GM19023 (cell line): Measurements from ENCODE around the gene TXNRD1.
"Not testable (repeated sequence)": the region's sequence is repeated elsewhere in the genome, so short reads cannot be mapped to it uniquely, and the experiment has no call there.

Experiments
- ATAC-seq: cut with Tn5 transposase; IDR thresholded peaks from one replicate; pipeline ENCODE4 v1.9.1; 2021; ENCODE audit warnings: mild to moderate bottlenecking, moderate library complexity; ENCODE audit not compliant: unreplicated experiment

Gene TXNRD1

DNA sequence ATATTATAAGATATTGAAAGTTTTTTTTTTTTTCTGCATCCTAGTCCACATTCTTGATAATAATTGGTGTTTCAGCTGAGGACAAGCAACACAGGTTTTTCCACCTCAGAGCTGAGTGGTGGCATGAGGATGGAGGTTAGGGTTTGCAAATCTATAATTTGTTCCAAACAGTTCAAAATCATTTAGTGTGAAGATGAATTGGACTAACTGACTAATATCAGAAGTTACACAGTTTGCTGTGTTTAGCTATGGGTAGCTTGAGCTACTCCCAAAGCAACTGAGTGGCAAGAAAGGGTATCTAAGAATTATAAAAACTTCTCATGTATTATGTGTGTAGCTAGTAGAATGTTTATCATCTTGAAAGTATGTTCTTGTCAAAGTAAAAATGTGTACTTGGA is 105.0 kb downstream of the TXNRD1 start:
- no peak for ATAC-seq

DNA sequence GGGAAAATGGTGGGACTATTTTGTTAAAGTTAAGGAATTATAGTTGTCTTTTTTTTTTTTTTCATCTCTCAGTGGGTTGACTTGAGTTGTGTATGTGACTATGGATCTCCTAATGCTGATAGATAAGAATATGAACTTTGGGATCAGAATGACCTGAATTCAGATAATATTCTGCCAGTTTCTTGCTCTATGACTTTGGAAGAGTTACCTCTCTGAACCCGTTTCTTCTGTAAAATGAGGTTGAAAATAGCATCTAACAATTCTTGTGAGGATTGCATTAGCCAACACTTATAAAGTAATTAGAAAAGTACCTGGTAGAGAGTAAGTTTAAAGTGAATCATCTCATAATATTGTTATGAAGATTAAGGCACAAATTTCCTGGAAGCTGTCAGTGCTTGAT is 106.4 kb downstream of the TXNRD1 start:
- ATAC-seq, result no peak

DNA sequence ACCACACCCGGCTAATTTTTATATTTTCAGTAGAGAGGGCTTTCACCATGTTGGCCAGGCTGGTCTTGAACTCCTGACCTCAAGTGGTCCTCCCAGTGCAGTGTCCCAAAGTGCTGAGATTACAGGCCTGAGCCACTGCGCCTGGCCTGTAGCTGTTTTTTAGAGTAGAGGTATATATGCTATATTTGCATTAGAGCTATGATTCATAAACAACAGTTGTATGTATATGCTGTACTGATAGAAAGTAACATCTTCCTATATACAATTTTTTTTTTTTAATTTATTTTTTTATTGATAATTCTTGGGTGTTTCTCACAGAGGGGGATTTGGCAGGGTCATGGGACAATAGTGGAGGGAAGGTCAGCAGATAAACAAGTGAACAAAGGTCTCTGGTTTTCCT is 107.0 kb downstream of the TXNRD1 start:
- ATAC-seq, result not testable (repeated sequence)

GRCh38 chr12:104323899-104324298 is 108.3 kb downstream of the TXNRD1 start:
- no peak for ATAC-seq

GRCh38 chr12:104328278-104328677 is 112.7 kb downstream of the TXNRD1 start:
- ATAC-seq, result not testable (repeated sequence)

GRCh38 chr12:104328790-104329189 is 113.2 kb downstream of the TXNRD1 start:
- no peak for ATAC-seq

DNA sequence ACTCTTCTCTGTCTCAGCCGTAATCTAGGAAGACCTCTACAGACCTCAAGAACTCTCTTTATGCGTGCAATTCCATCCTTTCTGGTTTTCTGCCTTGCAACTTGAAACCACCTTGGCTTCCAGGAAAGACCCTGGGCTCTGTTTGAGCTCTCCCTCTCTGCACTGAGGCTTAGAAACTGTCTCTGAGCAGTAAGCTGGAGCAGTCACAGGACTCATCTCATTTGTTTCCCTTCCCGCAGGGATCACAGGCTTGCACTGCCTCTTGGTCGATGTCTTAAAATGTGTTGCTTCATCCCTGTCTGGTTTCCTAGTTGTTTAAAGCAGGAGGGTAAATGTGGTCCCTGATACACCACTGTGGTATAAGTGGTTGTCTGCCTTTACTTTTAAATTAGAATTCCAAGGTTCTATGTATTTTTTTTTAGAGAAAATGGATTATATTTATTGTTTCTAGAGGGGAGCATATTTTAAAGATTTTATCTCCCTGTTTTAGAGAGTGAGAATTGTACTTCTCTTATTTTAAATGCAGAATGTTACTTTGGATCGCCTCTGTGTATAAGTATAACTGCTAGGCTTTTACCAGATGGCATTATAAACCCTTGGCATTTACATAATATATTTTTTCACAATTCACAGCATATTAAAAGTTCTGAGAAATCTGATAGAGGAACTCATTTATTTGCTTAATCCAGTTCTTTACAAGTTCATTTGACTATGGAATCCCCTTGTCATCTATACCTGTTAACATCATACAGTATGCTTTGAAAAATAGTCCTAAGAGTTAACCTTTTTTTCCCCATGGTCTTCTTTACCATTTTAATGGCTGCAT is 114.3 kb downstream of the TXNRD1 start:
- no peak for ATAC-seq

DNA sequence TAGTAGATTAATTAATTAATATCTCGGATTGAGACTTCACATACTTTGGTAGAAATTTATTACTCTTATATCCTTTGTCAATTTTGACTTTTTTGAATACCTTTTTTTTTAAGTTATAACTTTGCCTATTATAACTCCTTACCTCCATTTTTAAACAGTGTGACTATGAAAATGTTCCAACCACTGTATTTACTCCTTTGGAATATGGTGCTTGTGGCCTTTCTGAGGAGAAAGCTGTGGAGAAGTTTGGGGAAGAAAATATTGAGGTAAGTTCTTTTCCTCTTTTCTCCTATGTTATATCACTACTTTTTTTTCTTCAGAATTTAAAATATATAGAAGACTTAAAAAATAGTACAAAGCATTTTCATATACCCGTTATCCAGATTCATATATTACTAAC is 115.8 kb downstream of the TXNRD1 start:
- no peak for ATAC-seq

- not testable (repeated sequence) for ATAC-seq
Measured at GRCh38 chr12:104332273-104332672, 116.7 kb downstream of the TXNRD1 start.

GRCh38 chr12:104333692-104334255 is 118.2 kb downstream of the TXNRD1 start:
- ATAC-seq, result no peak

GRCh38 chr12:104334581-104334980 is 119.0 kb downstream of the TXNRD1 start:
- no peak for ATAC-seq

DNA sequence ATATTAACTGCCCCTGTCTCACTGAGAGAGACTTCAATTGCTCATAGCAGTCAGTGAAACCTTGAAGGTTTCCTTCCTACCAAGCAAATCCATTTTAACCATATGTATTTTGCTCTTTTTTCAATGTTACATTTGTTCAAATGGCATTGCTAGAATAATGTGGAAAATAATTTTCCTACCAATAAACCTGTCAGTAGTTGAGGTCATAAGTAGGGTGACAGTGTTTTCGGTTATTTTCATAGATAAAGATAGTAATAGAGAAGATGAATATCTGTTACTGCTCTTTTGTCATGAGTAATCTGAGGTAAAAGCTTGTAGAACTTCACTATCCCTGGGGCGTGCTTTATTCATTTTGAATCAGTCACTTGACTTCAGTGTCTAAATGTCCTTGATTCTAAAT is 120.5 kb downstream of the TXNRD1 start:
- no peak for ATAC-seq

DNA sequence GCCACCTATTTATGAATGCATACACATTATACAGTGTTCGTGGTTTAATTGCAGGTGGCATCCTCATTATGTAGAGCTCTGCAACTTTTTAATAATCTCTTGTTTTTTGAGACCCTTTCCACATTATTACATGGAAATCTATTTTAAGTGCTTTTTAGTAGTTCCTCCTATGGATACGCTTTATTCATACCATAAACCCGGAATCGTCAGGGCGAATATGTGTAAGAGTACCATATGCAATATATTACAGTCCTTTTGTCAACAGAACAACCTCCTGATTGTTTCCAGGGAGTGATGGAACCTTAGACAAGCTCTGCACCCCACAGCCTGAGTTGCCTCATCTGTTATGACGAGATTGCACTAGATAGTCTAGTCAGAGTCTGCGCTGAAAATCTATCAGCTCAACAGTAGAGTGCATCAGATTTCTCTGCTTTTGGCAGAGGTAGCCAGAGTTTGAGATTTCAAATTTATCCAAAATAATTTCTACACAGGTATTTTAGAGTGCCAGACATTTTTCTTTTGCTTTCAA is 121.5 kb downstream of the TXNRD1 start:
- no peak for ATAC-seq

DNA sequence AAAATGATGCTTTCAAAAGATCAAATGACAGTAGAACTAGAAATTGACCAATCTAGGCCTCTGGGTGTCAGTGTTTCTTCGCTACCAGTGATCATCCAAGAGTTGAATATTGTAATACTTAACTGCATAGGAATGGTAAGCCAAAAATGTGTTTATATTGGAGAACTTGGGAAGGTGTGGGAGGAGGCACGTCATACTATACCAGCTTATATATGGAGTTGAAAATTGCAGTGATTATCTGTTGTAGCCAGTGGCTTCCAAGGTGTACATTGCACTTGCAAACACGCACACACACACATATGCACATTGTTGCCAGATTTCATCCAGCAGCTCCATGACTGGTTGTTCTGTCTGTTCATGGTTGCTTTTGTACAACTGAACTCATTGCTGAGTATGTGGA is 124.1 kb downstream of the TXNRD1 start:
- no peak for ATAC-seq

GRCh38 chr12:104340177-104340576 is 124.6 kb downstream of the TXNRD1 start:
- ATAC-seq, result no peak

DNA sequence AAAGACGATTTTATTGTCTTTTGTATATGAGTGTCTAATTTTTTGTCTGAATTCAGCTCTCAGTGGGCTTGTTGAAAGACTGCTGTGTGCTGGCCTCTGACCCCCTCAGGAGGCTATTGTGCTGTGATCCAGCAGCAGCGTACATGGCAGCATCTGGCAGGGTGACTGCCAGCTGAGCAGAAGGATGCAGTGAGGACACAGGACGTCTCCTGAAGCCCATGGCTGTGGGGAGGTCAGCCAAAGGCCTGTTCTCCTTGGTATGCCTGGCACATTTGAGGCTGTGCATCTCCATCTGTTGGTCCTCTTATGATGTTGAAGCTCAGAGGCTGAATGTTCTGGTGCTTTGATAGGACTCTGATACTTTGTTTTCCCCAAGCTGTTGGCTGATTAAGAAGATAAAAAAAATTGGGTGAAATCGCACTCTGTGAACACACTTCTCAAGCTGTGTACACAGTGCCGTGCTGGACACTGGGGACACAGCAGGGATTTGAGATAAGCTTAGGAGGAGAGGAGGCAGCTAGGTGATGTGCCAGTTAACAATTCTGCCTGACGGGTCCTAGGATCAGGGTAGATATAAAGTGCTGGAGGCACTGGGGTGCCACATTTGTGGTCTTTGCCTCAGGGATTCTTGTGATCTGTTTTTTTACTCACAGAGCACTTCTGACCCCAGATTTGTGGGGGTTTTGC is 125.5 kb downstream of the TXNRD1 start:
- no peak for ATAC-seq

DNA sequence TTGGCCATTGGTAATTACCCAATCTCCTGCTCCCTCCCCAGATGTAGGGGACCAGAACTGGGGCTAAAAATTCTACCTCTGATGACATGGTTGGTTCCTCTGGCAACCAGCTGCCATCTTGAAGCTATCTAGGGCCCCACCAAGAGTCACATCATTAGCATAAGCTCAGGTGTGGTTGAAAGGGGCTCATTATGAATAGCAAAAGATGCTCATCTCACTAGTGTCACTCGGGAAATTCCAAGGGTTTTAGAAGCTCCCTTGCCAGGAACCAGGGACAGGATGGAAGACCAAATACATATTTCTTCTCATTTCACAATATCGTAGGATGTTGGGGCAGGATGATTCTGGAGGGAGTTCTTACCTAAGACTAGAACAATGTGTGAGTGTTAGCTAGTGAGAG is 126.6 kb downstream of the TXNRD1 start:
- ATAC-seq, result no peak

- ATAC-seq, result no peak
Measured at GRCh38 chr12:104342635-104343249, 127.2 kb downstream of the TXNRD1 start.

DNA sequence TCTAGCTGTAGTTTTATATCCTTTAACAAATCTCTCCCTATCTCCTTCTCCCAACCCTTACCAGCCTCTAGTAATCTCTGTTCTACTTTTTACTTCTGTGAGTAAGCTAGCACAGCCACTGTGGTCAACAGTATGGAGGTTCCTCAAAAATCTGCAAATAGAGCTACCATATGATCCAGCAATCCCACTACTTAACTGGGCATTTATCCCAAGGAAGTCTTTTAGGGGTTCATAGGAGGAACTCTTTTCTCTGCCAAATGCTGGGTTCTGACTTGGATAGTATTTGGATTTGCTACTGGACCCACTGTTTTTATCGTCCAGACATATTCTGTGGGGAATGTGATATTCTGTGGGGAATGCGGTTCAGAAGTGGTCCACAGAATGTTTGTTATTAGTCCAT is 129.1 kb downstream of the TXNRD1 start:
- no peak for ATAC-seq

DNA sequence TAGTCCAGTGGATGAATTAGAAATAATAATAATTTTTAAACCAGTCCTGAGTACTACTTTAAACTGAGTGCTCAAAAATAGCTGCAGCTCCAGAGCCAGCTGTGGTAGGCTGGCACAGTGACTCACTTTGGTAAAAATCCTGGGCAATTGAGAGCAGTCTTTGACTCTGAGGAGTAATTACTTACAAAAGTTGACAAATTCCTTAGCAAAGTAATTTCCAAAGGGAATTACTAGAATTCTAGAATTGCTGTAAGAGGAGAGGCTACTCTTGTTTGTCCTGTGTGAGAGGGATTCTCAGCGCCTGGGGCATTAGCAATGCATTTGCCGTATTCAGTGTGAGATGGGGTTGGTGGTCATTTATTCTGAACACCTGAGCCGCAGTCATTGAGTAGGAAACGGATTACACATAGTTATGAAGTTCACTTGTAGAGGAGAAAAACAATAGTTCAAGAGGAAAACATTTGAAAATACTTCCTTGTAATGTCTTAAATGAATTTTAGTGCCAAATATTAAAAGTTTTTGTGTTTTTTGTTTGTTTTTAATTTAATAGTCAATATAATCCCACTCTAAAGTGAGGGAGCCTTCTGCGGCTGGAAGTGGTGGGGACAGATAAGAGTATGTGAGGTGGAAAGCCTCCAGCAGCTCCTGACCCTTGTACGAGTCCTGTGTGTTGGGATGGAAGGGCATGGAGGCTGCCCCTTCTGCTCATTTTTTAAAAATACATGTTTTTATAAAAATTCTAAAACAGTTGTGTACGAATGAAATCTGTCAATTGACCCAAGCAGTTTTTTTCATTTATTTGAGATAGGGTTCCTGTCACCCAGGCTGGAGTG is 129.9 kb downstream of the TXNRD1 start:
- no peak for ATAC-seq
